ENCODE data around the gene CLEC2D. TPM values are rescaled to one million over a fixed set of nuclear protein-coding genes. Genes with fewer than 3 reads are reported as not detected.
A peak's percentile ranks its signal among the peaks of the same experiment; 100 is the strongest.

The CLEC2D gene
- total RNA-seq, 1 donor from 2014 or later: 12.9 TPM

DNA sequence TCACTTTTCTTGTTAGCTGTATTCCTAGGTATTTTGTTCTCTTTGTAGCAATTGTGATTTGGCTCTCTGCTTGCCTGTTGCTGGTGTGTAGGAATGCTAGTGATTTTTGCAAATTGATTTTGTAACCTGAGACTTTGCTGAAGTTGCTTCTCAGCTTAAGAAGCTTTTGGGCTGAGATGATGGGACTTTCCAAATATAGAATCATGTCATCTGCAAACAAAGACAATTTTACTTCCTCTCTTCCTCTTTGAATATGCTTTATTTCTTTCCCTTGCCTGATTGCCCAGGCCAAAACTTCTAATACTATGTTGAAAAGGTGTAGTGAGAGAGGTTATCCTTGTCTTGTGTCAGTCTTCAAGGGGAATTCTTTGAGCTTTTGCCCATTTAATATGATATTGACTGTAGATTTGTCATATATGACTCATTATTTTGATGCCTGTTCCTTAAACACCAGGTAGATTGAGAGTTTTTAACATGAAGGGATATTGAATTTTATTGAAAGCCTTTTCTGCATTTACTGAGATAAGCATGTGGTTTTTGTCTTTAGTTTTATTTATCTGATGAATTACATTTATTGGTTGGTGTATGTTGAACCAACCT is 36.7 kb downstream of the CLEC2D start:
- Histone ChIP-seq H3K4me1 (no peaks in the 10 kb centered on the region), H3K27me3 (no peaks in the 10 kb centered on the region), H3K9me3 (no peaks in the 10 kb centered on the region), H3K36me3 (no peaks in the 10 kb centered on the region), H3K27ac (no peak overlapping the region), H3K4me3 (no peak overlapping the region)
- TF ChIP-seq, protein P1, sequence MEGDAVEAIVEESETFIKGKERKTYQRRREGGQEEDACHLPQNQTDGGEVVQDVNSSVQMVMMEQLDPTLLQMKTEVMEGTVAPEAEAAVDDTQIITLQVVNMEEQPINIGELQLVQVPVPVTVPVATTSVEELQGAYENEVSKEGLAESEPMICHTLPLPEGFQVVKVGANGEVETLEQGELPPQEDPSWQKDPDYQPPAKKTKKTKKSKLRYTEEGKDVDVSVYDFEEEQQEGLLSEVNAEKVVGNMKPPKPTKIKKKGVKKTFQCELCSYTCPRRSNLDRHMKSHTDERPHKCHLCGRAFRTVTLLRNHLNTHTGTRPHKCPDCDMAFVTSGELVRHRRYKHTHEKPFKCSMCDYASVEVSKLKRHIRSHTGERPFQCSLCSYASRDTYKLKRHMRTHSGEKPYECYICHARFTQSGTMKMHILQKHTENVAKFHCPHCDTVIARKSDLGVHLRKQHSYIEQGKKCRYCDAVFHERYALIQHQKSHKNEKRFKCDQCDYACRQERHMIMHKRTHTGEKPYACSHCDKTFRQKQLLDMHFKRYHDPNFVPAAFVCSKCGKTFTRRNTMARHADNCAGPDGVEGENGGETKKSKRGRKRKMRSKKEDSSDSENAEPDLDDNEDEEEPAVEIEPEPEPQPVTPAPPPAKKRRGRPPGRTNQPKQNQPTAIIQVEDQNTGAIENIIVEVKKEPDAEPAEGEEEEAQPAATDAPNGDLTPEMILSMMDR (IDR thresholded peaks at IDR 0.05): no peak
- no peak for DNase-seq
- intact Hi-C loops (cut with DNase I): loop anchor here (10.0 kb wide), 1 partner anchor 71 kb away; no protein-coding TSS in a partner anchor
- no peak for ATAC-seq

GRCh38 chr12:9707356-9707755 is 37.8 kb downstream of the CLEC2D start:
- TF ChIP-seq, protein P1 (IDR thresholded peaks at IDR 0.05): no peak
- DNase-seq (no peak), ATAC-seq (no peak)
- Histone ChIP-seq H3K4me3 (no peak overlapping the region), H3K36me3 (no peaks in the 10 kb centered on the region), H3K27ac (no peak overlapping the region), H3K4me1 (no peaks in the 10 kb centered on the region), H3K9me3 (no peaks in the 10 kb centered on the region), H3K27me3 (no peaks in the 10 kb centered on the region)
- intact Hi-C loops (cut with DNase I): loop anchor here (10.0 kb wide), 1 partner anchor 73 kb away; no protein-coding TSS in a partner anchor

- H3K27me3 ChIP-seq: no peaks in the 10 kb centered on the region
- no peak overlapping the region for H3K27ac ChIP-seq
- H3K4me3 ChIP-seq: no peak overlapping the region
- no peaks in the 10 kb centered on the region for H3K4me1 ChIP-seq
- intact Hi-C loops (cut with DNase I): loop anchor here (10.0 kb wide), 1 partner anchor 73 kb away; no protein-coding TSS in a partner anchor
- no peaks in the 10 kb centered on the region for H3K36me3 ChIP-seq
- TF ChIP-seq, protein P1 (IDR thresholded peaks at IDR 0.05): peak; percentile 84
- DNase-seq: no peak
- no peaks in the 10 kb centered on the region for H3K9me3 ChIP-seq
- ATAC-seq: peak; percentile 85
These were observed 38.6 kb downstream of the CLEC2D start for GRCh38 chr12:9707864-9708808.

- no peaks in the 10 kb centered on the region for H3K27me3 ChIP-seq
These were observed 39.3 kb downstream of the CLEC2D start for GRCh38 chr12:9708853-9709252.

DNA sequence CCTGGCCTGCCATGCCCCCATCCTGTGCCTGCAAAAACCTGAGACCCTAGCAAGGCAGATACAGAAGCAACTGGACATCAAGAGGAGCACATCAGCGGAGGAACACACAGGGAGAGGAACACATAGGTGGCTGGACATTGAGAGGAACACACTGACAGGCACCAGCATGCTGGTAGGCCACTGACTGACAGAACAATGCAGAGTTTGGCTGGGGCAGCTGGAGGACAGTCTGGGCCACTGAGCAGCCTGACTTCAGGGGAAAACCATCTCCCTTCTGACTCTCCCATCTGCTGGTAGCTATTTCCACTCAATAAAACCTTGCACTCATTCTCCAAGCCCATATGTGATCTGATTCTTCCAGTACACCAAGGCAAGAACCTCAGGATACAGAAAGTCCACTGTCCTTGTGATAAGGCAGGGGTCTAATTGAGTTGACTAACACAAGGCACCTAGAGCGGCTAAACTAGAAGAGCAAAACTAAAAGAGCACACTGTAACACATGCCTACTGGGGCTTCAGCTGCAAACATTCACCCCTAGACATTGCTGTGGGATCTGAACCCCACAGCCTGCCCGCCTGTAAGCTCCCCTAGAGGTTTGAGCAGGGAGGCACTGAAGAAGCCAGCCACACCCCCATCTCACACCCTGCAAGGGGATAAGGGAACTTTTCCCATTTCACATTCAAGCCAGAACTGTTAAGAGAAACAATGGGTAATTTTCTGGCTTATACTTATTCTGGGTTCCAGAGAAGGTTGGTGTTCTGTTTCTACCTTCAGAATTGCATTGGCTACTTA is 41.3 kb downstream of the CLEC2D start:
- no peak overlapping the region for H3K27ac ChIP-seq
- no peaks in the 10 kb centered on the region for H3K36me3 ChIP-seq
- H3K4me3 ChIP-seq: no peak overlapping the region
- DNase-seq (no peak), ATAC-seq (peak; percentile 32)
- H3K4me1 ChIP-seq: no peaks in the 10 kb centered on the region
- H3K9me3 ChIP-seq: no peaks in the 10 kb centered on the region
- TF ChIP-seq, protein P1 (IDR thresholded peaks at IDR 0.05): no peak
- H3K27me3 ChIP-seq: no peaks in the 10 kb centered on the region
- intact Hi-C loops (cut with DNase I): no loop called here

More at GRCh38 chr12:9708853-9709252, 39.3 kb downstream of the CLEC2D start:
- TF ChIP-seq, protein P1 (IDR thresholded peaks at IDR 0.05): no peak
- DNase-seq (no peak), ATAC-seq (no peak)
- intact Hi-C loops (cut with DNase I): loop anchor here (10.0 kb wide), 1 partner anchor 74 kb away; no protein-coding TSS in a partner anchor
- Histone ChIP-seq H3K9me3 (no peaks in the 10 kb centered on the region), H3K36me3 (no peaks in the 10 kb centered on the region), H3K4me3 (no peak overlapping the region), H3K4me1 (no peaks in the 10 kb centered on the region), H3K27ac (no peak overlapping the region)

Data from upper lobe of right lung (tissue), 1 donor.